Neural crest cell (in vitro differentiated cells): Measurements from ENCODE around the gene ST8SIA1. TPM values are rescaled to one million over a fixed set of nuclear protein-coding genes. Genes with fewer than 3 reads are reported as not detected.

Experiments
- DNase-seq: peaks from one replicate; pipeline ENCODE4 v3.0.0; 2021; ENCODE audit warnings: low read depth, mixed read lengths, low spot score
- H3K27ac Mint-ChIP-seq: one replicate; pipeline ENCODE4 v1.8.0; 2021; ENCODE audit warnings: mild to moderate bottlenecking, mixed read lengths; ENCODE audit not compliant: unreplicated experiment
- H3K27me3 Mint-ChIP-seq: 2 replicates; pipeline ENCODE4 v1.8.0; 2021; ENCODE audit warnings: low read depth, mild to moderate bottlenecking, mixed read lengths
- H3K36me3 Mint-ChIP-seq: 2 replicates; pipeline ENCODE4 v1.8.0; 2021; ENCODE audit warnings: low read depth, mild to moderate bottlenecking, mixed read lengths
- H3K4me1 Mint-ChIP-seq: 2 replicates; pipeline ENCODE4 v1.8.0; 2021; ENCODE audit warnings: mixed read lengths
- H3K4me3 Mint-ChIP-seq: one replicate; pipeline ENCODE4 v1.8.0; 2021; ENCODE audit warnings: mild to moderate bottlenecking, mixed read lengths
- H3K9me3 Mint-ChIP-seq: 2 replicates; pipeline ENCODE4 v1.8.0; 2021; ENCODE audit warnings: mixed read lengths
- total RNA-seq: library from RNA; stranded (reverse); gene quantifications from 2 replicates; pipeline ENCODE4 v1.2.1, GENCODE V29; 2021
- TF ChIP-seq, protein P1 (sequence below): fragments of 200-600 bp; sonication (generic); conservative IDR thresholded peaks from 2 replicates; pipeline ENCODE4 v1.5.0; 2021; ENCODE audit warnings: antibody characterized with exemption, mild to moderate bottlenecking

The ST8SIA1 gene
- total RNA-seq, 1 donor from 2014 or later: 62.7 TPM

DNA sequence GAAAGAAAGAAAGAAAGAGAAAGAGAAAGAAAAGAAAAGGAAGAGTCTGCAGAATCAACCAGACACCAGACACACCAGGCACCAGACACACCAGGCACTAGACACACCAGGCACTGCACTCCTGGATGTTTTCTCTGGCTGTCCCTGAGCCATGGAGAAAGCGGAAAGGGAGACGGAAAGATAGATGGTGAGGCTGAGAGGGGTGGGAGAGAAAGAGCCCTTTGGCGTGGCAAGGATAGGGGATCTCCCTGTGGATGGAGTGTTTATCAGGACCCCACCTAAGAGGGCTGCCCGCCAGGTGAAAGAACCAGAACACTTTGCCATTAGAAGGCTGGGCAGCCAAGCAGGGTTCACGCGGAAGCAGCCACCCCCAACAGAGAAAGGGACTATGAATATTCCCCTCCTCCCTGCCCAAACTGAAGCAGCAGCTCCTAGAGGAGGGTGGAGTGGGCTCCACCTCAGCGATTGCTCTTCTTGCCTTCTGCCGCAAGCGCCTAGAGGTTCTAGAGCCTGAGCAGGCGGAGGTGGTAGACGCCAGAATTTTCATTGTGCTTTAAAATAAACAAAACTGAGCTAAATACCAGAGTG lies 13.4 kb downstream of the ST8SIA1 start:
- no peaks in the 10 kb centered on the region for H3K27me3 Mint-ChIP-seq
- H3K4me3 Mint-ChIP-seq: no peak overlapping the region
- peak overlapping the region; percentile 79 for H3K27ac Mint-ChIP-seq
- H3K4me1 Mint-ChIP-seq: peaks cover 44% of the 10 kb centered on the region
- peaks cover 3% of the 10 kb centered on the region for H3K9me3 Mint-ChIP-seq
- H3K36me3 Mint-ChIP-seq: peaks cover 7% of the 10 kb centered on the region
- no peak for DNase-seq
- TF ChIP-seq, protein P1, sequence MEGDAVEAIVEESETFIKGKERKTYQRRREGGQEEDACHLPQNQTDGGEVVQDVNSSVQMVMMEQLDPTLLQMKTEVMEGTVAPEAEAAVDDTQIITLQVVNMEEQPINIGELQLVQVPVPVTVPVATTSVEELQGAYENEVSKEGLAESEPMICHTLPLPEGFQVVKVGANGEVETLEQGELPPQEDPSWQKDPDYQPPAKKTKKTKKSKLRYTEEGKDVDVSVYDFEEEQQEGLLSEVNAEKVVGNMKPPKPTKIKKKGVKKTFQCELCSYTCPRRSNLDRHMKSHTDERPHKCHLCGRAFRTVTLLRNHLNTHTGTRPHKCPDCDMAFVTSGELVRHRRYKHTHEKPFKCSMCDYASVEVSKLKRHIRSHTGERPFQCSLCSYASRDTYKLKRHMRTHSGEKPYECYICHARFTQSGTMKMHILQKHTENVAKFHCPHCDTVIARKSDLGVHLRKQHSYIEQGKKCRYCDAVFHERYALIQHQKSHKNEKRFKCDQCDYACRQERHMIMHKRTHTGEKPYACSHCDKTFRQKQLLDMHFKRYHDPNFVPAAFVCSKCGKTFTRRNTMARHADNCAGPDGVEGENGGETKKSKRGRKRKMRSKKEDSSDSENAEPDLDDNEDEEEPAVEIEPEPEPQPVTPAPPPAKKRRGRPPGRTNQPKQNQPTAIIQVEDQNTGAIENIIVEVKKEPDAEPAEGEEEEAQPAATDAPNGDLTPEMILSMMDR: no peak

DNA sequence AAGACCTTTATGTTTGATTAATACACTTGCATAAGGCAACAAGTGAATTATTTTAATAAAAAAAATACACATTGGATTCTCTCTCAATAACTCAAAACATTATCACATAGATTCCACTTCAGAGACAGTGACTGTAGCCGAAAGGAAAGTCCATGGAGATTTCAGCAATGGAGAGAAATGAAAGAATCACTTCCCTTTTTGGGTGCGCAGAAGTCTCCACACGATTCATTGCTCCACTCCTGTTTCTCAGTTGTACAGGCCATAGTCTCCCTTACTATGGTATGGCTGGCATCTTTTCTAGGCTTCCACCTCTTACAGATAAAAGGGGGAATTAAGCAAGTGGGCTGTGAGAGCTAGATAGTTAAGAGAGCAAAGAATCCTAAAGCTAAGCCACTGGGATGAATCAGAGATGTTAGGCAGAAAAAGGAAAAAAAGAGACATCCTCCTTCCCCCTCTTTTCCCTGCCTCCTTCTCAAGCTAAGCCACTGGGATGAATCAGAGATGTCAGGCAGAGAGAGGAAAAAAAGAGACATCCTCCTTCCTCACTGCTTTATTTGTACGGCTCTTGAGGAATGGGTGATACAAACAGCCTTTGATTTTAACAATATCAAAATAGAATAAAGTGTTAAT lies 16.3 kb downstream of the ST8SIA1 start:
- DNase-seq: no peak
- Mint-ChIP-seq H3K4me1 (peaks cover 60% of the 10 kb centered on the region), H3K27me3 (no peaks in the 10 kb centered on the region), H3K36me3 (peaks cover 8% of the 10 kb centered on the region), H3K4me3 (no peak overlapping the region), H3K9me3 (no peaks in the 10 kb centered on the region), H3K27ac (no peak overlapping the region)
- TF ChIP-seq, protein P1: no peak

DNA sequence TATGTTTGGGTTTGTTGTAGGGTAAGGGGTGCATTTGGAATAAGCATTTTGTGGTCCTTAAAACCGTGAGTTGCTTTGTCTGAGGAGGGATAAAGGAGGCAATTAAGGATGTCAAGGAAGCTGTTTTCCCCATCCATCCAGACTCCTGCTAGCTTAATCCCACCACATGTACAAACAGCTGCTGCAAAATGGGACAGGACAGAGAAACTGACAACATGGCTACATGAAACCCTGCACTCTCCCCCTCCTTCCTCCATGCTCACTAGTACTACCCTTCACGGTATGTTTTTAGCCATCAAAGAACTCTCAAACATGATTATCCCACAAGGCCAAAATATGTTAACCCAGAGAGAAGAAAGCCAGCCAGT lies 20.6 kb downstream of the ST8SIA1 start:
- Mint-ChIP-seq H3K27me3 (no peaks in the 10 kb centered on the region), H3K4me1 (peaks cover 52% of the 10 kb centered on the region), H3K9me3 (peaks cover 5% of the 10 kb centered on the region), H3K36me3 (peaks cover 14% of the 10 kb centered on the region), H3K27ac (no peak overlapping the region), H3K4me3 (no peak overlapping the region)
- no peak for DNase-seq
- TF ChIP-seq, protein P1: no peak

DNA sequence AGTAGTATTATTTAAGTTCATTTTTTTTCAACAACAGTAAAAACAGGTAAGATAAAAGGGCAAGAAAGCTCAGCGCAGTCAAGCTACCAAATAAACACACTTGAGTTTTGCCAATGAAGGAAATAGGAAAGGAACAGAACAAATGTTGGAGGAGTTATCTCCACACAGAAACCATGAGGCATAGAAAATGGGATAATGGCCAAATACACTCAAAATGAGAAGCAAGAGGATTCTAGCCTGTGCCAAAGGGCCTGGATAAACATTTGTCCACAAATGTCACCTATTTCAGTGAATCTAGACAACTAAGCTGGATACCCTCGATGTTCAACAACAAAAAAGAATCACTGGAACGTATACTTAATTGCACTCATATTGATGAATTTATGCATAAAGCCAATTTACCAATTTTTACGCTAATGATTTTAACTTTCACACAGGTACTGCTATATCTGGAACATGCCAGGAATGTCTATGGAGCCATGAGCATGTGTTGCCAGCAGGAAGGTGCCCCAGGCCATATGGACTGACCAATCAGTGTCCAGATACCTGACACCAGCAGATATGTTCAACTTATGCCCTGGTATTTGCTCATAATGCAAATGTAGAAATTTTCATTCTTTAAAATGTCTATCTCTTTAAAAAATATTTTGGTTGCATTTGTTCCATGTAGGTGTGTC lies 21.1 kb downstream of the ST8SIA1 start:
- Mint-ChIP-seq H3K27me3 (no peaks in the 10 kb centered on the region), H3K4me3 (no peak overlapping the region), H3K4me1 (peaks cover 52% of the 10 kb centered on the region), H3K27ac (no peak overlapping the region), H3K36me3 (peaks cover 20% of the 10 kb centered on the region), H3K9me3 (peaks cover 9% of the 10 kb centered on the region)
- TF ChIP-seq, protein P1: no peak
- DNase-seq: no peak

DNA sequence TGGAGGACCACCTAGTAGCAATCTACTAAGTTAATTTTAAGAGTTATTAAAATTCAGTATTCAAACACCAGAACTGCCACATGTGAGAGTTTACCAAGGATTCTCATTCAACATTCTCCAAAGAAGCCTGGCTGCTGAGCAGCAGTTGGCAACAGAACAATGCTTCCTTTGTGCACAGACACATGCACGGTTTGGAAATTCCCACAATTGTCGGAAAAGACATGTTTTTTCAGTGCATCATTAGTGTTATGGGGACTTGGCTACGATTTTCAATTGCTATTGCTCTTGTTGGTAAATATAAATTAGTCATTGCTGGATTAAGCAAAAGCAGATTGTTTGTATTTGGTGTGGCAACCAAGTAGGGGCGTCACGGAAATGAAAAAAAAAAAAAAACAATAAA lies 22.2 kb downstream of the ST8SIA1 start:
- Mint-ChIP-seq H3K4me3 (peak overlapping the region; percentile 15), H3K36me3 (peaks cover 27% of the 10 kb centered on the region), H3K27me3 (no peaks in the 10 kb centered on the region), H3K9me3 (peaks cover 13% of the 10 kb centered on the region), H3K4me1 (peaks cover 57% of the 10 kb centered on the region), H3K27ac (peak overlapping the region; percentile 91)
- no peak for DNase-seq
- TF ChIP-seq, protein P1: no peak
